ENCODE data around the gene PRKD2.
A peak's percentile ranks its signal among the peaks of the same experiment; 100 is the strongest.

The PRKD2 gene

DNA sequence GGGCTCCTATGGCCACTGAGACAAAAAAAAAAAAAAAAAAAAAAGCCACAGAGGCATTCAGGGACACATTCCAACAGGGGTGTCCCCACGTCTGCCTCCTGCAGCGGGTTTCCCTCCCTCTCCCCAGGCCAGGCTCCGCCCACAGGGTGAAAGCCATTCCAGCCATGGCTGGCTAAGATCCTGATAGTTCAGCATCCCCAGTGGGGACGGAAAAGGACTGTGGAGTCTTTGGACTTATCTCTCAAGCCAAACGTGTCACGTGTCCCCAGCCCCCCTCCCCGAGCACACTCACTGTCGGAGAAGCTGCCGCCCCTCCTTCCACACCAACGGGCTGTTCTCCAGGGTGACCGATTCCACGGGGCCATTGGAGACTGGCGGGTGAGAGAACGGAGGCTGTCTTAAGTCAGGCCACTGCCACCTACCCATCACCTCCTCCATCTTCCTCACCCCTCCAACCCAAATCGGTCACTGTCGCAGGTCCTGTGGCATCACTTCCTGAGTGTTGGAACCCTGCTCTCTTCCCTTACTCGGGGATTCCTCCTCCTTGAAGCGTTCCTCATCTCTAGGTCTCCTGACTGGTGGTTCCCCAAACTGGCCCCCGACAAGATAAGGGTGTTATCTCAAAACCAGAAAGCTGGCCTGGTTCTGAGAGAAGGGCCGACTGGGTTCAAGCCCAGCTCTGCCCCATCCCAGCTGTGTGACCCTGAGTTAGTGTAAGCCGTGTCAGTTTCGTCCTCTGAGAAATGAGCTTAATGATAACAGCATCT is 19.8 kb upstream of the PRKD2 start:
- Histone ChIP-seq H3K36me3 (ENCODE audit: insufficient read depth, low read length) (peaks cover 87% of the 10 kb centered on the region), H3K4me1 (ENCODE audit: insufficient read depth, low read length) (0 out of 2 replicates have a peak, but pooled peaks cover 4% of the 10 kb centered on the region), H3K4me3 (ENCODE audit: low read depth in 1 of 2, low read length in 2 of 2) (no peak overlapping the region), H4K20me1 (ENCODE audit: insufficient read depth, low read length) (peaks cover 77% of the 10 kb centered on the region), H2AFZ (ENCODE audit: low read depth, low read length) (no peak overlapping the region), H3K4me2 (ENCODE audit: insufficient read depth, low read length) (no peak overlapping the region), H3K27ac (ENCODE audit: low read length) (no peak overlapping the region), H3K27me3 (ENCODE audit: insufficient read depth, low read length, poor library complexity) (no peaks in the 10 kb centered on the region), H3K9ac (ENCODE audit: low read depth, low read length) (no peak overlapping the region), H3K9me3 (ENCODE audit: insufficient read depth, low read length, severe bottlenecking) (no peaks in the 10 kb centered on the region), H3K79me2 (ENCODE audit: insufficient read depth, low read length) (peaks cover 89% of the 10 kb centered on the region)
- DNase-seq, result no peak
- TF ChIP-seq EZH2 (IDR thresholded peaks at IDR 0.05; ENCODE audit: borderline replicate concordance, low read depth, low read length, severe bottlenecking), result no peak
- TF ChIP-seq, protein P1, sequence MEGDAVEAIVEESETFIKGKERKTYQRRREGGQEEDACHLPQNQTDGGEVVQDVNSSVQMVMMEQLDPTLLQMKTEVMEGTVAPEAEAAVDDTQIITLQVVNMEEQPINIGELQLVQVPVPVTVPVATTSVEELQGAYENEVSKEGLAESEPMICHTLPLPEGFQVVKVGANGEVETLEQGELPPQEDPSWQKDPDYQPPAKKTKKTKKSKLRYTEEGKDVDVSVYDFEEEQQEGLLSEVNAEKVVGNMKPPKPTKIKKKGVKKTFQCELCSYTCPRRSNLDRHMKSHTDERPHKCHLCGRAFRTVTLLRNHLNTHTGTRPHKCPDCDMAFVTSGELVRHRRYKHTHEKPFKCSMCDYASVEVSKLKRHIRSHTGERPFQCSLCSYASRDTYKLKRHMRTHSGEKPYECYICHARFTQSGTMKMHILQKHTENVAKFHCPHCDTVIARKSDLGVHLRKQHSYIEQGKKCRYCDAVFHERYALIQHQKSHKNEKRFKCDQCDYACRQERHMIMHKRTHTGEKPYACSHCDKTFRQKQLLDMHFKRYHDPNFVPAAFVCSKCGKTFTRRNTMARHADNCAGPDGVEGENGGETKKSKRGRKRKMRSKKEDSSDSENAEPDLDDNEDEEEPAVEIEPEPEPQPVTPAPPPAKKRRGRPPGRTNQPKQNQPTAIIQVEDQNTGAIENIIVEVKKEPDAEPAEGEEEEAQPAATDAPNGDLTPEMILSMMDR (IDR thresholded peaks at IDR 0.05; ENCODE audit: borderline replicate concordance, extremely low read depth, low read length, poor library complexity, severe bottlenecking), result no peak
- ATAC-seq (ENCODE audit: insufficient read depth, low read depth), result peak; percentile 36; the same call in 1 of the 3 replicates

DNA sequence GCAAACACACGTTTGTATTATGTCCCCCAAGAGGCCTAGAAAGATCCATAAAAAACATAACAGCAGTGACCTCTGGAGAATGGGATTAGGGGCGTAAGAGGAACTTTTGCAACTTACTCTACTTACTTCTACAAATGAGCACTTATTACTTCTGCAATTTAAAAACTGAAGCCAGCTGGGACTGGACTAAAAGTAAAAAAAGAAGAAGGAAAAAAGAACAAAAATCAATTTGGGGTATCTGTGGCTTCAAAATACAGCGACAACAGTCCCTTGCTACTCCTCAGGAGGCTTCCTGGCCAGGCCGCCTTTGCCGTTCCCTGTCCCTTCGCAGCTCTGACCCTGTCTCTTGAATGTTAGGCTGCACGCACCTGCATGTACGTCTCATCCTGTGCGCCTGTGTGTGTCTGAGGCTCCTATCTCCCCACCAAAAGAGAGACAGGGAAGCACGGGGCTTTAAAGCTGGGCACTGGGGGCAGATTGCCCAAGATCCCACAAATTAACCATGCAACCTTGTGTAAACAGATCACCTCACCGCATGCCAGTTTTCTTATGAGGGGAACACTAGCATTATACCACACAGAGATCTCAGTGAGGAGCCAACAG is 16.9 kb upstream of the PRKD2 start:
- no peak for TF ChIP-seq EZH2 (IDR thresholded peaks at IDR 0.05; ENCODE audit: borderline replicate concordance, low read depth, low read length, severe bottlenecking)
- TF ChIP-seq, protein P1 (IDR thresholded peaks at IDR 0.05; ENCODE audit: borderline replicate concordance, extremely low read depth, low read length, poor library complexity, severe bottlenecking), result no peak
- Histone ChIP-seq H3K27me3 (ENCODE audit: insufficient read depth, low read length, poor library complexity) (no peaks in the 10 kb centered on the region), H3K9me3 (ENCODE audit: insufficient read depth, low read length, severe bottlenecking) (no peaks in the 10 kb centered on the region), H3K4me2 (ENCODE audit: insufficient read depth, low read length) (no peak overlapping the region), H3K27ac (ENCODE audit: low read length) (no peak overlapping the region), H3K79me2 (ENCODE audit: insufficient read depth, low read length) (peaks cover 80% of the 10 kb centered on the region), H4K20me1 (ENCODE audit: insufficient read depth, low read length) (peaks cover 78% of the 10 kb centered on the region), H3K4me1 (ENCODE audit: insufficient read depth, low read length) (no peaks in the 10 kb centered on the region), H3K36me3 (ENCODE audit: insufficient read depth, low read length) (peaks cover 89% of the 10 kb centered on the region), H2AFZ (ENCODE audit: low read depth, low read length) (no peak overlapping the region), H3K9ac (ENCODE audit: low read depth, low read length) (no peak overlapping the region), H3K4me3 (ENCODE audit: low read depth in 1 of 2, low read length in 2 of 2) (no peak overlapping the region)
- no peak for ATAC-seq (ENCODE audit: insufficient read depth, low read depth)
- DNase-seq, result no peak

DNA sequence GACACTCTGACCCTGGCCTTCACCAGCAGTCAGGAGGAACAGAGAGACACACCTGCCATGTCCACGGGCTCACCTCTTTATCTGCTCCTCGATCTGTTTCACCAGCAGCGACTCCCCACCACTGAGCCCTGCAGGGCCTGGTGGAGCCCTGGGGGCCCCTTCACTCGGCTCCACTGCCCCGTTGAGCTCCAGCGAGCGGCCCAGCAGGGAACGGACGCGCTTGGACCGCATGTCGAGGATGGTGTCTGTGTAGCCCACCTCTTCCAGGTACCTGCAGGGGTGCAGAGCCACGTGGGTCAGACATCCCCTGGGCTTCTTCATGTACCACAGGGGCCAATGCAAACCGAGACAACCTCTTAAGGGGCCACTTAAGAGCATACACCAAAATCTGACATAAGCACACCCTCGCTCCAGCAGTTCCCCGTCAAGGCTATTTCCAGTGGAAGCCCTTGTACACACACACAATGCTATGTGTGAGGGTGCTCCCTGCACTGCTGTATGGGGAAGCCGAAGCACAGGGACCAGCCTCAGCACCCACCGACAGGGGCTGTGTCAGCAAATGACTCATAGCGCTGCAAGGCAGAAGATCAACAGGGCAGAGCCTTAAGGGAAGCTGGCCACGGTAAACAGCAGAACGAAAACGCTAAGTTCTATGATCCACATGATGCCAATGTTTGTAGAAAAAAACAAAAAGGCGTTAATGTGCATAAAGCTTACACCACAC is 16.2 kb upstream of the PRKD2 start:
- Histone ChIP-seq H3K4me1 (ENCODE audit: insufficient read depth, low read length) (no peaks in the 10 kb centered on the region), H3K27ac (ENCODE audit: low read length) (no peak overlapping the region), H3K9ac (ENCODE audit: low read depth, low read length) (no peak overlapping the region), H3K4me2 (ENCODE audit: insufficient read depth, low read length) (no peak overlapping the region), H3K9me3 (ENCODE audit: insufficient read depth, low read length, severe bottlenecking) (no peaks in the 10 kb centered on the region), H3K36me3 (ENCODE audit: insufficient read depth, low read length) (peaks cover 89% of the 10 kb centered on the region), H4K20me1 (ENCODE audit: insufficient read depth, low read length) (peaks cover 78% of the 10 kb centered on the region), H2AFZ (ENCODE audit: low read depth, low read length) (no peak overlapping the region), H3K79me2 (ENCODE audit: insufficient read depth, low read length) (peaks cover 79% of the 10 kb centered on the region), H3K27me3 (ENCODE audit: insufficient read depth, low read length, poor library complexity) (no peaks in the 10 kb centered on the region), H3K4me3 (ENCODE audit: low read depth in 1 of 2, low read length in 2 of 2) (no peak overlapping the region)
- DNase-seq, result no peak
- no peak for ATAC-seq (ENCODE audit: insufficient read depth, low read depth)
- TF ChIP-seq, protein P1 (IDR thresholded peaks at IDR 0.05; ENCODE audit: borderline replicate concordance, extremely low read depth, low read length, poor library complexity, severe bottlenecking), result no peak
- no peak for TF ChIP-seq EZH2 (IDR thresholded peaks at IDR 0.05; ENCODE audit: borderline replicate concordance, low read depth, low read length, severe bottlenecking)

Data from DND-41 (cell line).